Measurements from ENCODE around the gene PUS1. TPM values are rescaled to one million over a fixed set of nuclear protein-coding genes. Genes with fewer than 3 reads are reported as not detected.

The PUS1 gene
- total RNA-seq, 2 donors from 2014 or later = 23.6 TPM

GRCh38 chr12:131915823-131916222, 13.3 kb upstream of the PUS1 start:
- no peaks in the 10 kb centered on the region for H3K9me3 ChIP-seq (ENCODE audit: control insufficient read depth, low read length, poor library complexity, severe bottlenecking)
- DNase-seq = no peak
- Mint-ChIP-seq H3K36me3 (ENCODE audit: low read depth) (no peaks in the 10 kb centered on the region), H3K4me1 (no peaks in the 10 kb centered on the region), H3K27ac (no peak overlapping the region), H3K27me3 (no peaks in the 10 kb centered on the region), H3K4me3 (no peak overlapping the region)
- ATAC-seq = no peak

- no peaks in the 10 kb centered on the region for H3K9me3 ChIP-seq (ENCODE audit: control insufficient read depth, low read length, poor library complexity, severe bottlenecking)
- no peaks in the 10 kb centered on the region for H3K36me3 Mint-ChIP-seq (ENCODE audit: low read depth)
- H3K27ac Mint-ChIP-seq = no peak overlapping the region
- H3K4me1 Mint-ChIP-seq = no peaks in the 10 kb centered on the region
- ATAC-seq (no peak), DNase-seq (no peak)
- H3K4me3 Mint-ChIP-seq = no peak overlapping the region
- no peaks in the 10 kb centered on the region for H3K27me3 Mint-ChIP-seq
Observed at GRCh38 chr12:131916306-131917138, 12.6 kb upstream of the PUS1 start.

DNA sequence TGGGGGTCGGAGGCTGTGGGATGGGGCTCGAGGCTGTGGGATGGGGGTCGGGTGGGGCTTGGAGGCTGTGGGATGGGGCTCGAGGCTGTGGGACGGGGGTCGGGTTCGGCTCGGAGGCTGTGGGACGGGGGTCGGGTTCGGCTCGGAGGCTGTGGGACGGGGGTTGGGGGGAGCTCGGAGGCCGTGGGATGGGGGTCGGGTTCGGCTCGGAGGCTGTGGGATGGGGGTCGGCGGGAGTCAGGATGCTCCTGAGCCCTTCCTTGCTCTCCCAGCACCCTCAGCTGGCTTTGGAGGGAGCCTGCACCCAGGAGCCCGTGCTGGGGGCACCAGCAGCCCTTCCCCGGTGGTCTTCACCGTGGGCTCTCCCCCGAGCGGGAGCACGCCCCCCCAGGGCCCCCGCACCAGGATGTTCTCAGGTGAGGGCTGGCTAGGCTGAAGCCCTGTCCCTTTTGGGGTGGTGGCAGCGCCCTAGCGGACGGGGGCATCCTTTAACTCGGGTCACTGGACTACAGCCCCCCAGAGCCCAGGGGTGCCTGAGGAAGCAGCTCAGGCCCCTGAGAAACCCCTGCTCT, 11.9 kb upstream of the PUS1 start:
- Mint-ChIP-seq H3K36me3 (ENCODE audit: low read depth) (no peaks in the 10 kb centered on the region), H3K27ac (no peak overlapping the region), H3K27me3 (no peaks in the 10 kb centered on the region), H3K4me1 (no peaks in the 10 kb centered on the region), H3K4me3 (no peak overlapping the region)
- ATAC-seq (no peak), DNase-seq (no peak)
- no peaks in the 10 kb centered on the region for H3K9me3 ChIP-seq (ENCODE audit: control insufficient read depth, low read length, poor library complexity, severe bottlenecking)

DNA sequence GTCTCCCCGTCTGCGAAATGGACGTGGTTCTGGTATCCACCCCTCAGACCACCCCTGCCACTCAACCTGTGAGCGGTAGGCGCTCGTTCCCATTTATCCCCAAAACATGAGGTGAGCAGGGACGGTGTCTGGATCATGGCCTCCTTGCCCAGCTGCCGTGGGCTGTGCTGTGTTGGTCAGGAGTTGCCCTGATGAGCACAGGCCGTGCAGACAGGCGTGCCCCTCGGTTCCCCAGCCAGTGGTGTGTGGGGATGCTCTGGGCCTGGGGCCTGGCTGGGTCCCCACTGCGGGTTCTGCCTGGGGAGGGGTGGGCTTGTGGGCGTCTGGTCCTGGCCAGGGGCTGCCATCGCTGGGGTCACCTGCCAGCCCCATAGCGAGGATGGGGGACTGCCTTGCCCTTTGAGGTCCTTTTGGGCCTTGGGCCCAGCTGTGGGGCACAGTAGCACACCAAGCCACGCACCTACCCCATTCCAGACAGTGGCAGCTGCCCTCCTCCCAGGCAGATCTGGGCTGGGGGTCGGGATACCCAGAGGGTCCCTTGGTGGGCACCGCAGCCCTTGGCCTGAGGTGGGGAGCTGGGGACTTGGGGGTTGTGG, 11.3 kb upstream of the PUS1 start:
- H3K4me1 Mint-ChIP-seq = no peaks in the 10 kb centered on the region
- H3K27ac Mint-ChIP-seq = no peak overlapping the region
- DNase-seq (no peak), ATAC-seq (no peak)
- H3K36me3 Mint-ChIP-seq (ENCODE audit: low read depth) = no peaks in the 10 kb centered on the region
- H3K4me3 Mint-ChIP-seq = no peak overlapping the region
- H3K27me3 Mint-ChIP-seq = no peaks in the 10 kb centered on the region
- H3K9me3 ChIP-seq (ENCODE audit: control insufficient read depth, low read length, poor library complexity, severe bottlenecking) = no peaks in the 10 kb centered on the region

DNA sequence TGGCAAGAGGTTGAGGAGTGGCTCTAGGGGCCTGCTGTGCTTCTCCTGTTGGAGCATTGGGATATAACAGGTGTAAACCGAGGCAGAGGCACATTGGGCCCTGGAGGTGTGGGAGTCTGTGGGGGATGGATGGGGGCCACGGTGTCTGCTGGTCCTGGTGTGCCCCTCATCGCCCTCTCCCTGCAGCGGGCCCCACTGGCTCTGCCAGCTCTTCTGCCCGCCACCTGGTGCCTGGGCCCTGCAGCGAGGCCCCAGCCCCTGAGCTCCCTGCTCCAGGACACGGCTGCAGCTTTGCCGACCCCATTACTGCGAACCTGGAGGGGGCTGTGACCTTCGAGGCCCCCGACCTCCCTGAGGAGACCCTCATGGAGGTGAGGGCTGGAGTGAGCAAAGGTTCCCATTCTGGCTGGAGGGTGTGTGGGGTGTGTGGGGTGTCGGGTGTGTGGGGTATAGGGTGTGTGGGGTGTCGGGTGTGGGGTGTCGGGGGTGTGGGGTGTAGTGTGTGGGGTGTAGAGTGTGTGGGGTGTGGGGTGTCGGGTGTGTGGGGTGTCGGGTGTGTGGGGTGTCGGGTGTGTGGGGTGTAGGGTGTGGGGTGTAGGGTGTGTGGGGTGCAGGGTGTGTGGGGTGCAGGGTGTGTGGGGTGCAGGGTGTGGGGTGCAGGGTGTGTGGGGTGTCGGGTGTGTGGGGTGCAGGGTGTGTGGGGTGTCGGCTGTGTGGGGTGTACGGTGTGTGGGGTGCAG, 10.6 kb upstream of the PUS1 start:
- Mint-ChIP-seq H3K36me3 (ENCODE audit: low read depth) (no peaks in the 10 kb centered on the region), H3K4me3 (peak overlapping the region; percentile 19), H3K4me1 (no peaks in the 10 kb centered on the region), H3K27me3 (no peaks in the 10 kb centered on the region), H3K27ac (no peak overlapping the region)
- no peak for ATAC-seq
- DNase-seq = no peak
- no peaks in the 10 kb centered on the region for H3K9me3 ChIP-seq (ENCODE audit: control insufficient read depth, low read length, poor library complexity, severe bottlenecking)

GRCh38 chr12:131919051-131919347, 10.1 kb upstream of the PUS1 start:
- no peak overlapping the region for H3K27ac Mint-ChIP-seq
- no peaks in the 10 kb centered on the region for H3K27me3 Mint-ChIP-seq
- DNase-seq = no peak
- no peak overlapping the region for H3K4me3 Mint-ChIP-seq
- no peaks in the 10 kb centered on the region for H3K4me1 Mint-ChIP-seq
- no peaks in the 10 kb centered on the region for H3K36me3 Mint-ChIP-seq (ENCODE audit: low read depth)
- ATAC-seq = no peak
- no peaks in the 10 kb centered on the region for H3K9me3 ChIP-seq (ENCODE audit: control insufficient read depth, low read length, poor library complexity, severe bottlenecking)

- no peaks in the 10 kb centered on the region for H3K4me1 Mint-ChIP-seq
- H3K4me3 Mint-ChIP-seq = no peak overlapping the region
- H3K9me3 ChIP-seq (ENCODE audit: control insufficient read depth, low read length, poor library complexity, severe bottlenecking) = no peaks in the 10 kb centered on the region
- no peaks in the 10 kb centered on the region for H3K36me3 Mint-ChIP-seq (ENCODE audit: low read depth)
- DNase-seq (no peak), ATAC-seq (no peak)
- no peaks in the 10 kb centered on the region for H3K27me3 Mint-ChIP-seq
- H3K27ac Mint-ChIP-seq = no peak overlapping the region
Observed at GRCh38 chr12:131919366-131920156, 9.5 kb upstream of the PUS1 start.

GRCh38 chr12:131920157-131920508, 8.9 kb upstream of the PUS1 start:
- DNase-seq = no peak

DNA sequence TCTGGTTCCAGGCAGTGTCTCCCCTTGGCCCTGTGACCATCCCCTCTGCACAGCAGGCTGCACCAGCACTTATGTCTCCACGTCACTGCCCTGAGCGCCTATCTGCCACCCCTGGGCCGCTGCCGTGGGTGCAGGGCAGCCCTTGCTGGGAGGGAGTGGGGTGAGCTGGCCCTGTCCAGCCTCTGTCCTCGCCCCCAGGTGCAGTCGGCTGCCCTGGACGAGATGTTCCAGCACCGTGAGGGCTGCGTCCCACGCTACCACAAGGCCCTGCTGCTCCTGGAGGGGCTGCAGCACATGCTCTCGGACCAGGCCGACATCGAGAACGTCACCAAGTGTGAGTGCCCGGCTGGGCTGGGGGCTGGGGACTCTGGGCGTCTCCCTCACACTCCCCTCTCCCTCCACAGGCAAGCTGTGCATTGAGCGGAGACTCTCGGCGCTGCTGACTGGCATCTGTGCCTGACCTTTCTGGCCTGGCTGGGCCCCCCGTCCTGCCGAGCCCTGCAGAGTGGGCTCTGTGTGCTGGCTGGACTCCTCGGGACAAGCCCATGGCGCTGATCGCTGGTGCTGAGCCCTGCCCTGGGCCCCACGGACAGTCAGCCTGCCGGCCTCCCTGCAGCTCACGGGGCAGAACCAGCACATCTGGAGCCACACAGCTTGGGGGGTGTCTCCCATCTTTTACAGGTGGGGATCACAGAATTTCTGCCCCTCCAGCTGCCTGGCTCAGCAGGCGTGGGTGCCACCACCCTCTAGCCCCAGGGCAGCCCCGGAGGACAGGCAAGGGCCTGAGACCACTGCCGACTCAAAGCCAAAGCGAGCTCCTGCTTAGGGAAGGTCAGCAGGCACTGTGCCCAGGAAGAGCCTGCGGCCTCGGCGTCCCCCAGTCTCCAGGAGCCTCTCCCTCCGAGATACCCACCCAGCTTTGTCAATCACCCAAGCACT, 7.9 kb upstream of the PUS1 start:
- ATAC-seq (no peak), DNase-seq (no peak)
- Mint-ChIP-seq H3K4me1 (no peaks in the 10 kb centered on the region), H3K36me3 (ENCODE audit: low read depth) (no peaks in the 10 kb centered on the region), H3K4me3 (no peak overlapping the region), H3K27ac (peak overlapping the region; percentile 72), H3K27me3 (no peaks in the 10 kb centered on the region)
- no peaks in the 10 kb centered on the region for H3K9me3 ChIP-seq (ENCODE audit: control insufficient read depth, low read length, poor library complexity, severe bottlenecking)

More at GRCh38 chr12:131920157-131920508, 8.9 kb upstream of the PUS1 start:
- Mint-ChIP-seq H3K4me3 (no peak overlapping the region), H3K36me3 (ENCODE audit: low read depth) (no peaks in the 10 kb centered on the region), H3K27ac (no peak overlapping the region), H3K27me3 (no peaks in the 10 kb centered on the region), H3K4me1 (no peaks in the 10 kb centered on the region)
- ATAC-seq = no peak
- H3K9me3 ChIP-seq (ENCODE audit: control insufficient read depth, low read length, poor library complexity, severe bottlenecking) = no peaks in the 10 kb centered on the region

DNA sequence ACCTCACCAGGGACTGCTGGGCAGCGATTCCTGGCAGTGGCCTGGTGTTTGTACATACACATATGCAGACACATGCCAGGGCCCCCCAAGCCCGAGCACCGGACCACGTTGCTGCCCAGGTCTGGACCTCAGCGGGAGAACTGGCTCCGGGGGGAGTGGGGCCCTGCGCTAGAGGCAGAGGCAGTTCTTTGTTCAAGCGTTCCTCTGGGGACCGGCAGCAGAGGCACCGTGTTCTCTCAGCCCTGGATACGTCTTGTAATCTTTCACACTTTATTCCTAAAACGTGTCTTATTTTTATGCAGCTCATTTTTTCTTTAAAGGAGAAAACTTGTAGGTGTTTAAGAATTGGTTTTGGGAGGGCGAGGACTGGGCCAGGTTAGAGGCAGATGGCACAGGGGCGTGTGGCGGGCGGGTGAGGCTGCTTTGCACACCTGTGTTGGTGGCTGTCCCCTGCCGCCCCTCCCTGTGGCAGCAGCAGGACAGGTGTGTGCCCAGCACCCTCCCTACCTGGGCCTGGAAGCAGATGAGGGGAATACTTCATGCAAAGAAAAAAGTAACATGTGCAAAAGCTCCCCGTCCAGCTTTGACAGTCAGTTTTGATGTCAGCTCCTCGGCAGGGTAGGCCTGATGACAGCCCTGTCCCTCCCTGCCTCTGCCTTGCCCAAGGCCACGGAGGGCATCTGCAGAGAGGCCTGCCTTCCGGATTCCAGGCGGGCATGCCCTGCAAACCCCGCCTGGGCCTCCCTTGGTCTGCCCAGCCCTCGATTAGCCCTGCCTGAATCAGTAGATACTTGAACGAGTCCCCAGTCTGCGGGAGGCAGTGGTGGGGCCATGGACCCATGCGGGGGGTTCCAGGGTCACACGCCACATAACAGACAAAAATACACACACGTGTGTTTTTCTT, 7.0 kb upstream of the PUS1 start:
- Mint-ChIP-seq H3K4me1 (no peaks in the 10 kb centered on the region), H3K27ac (peak overlapping the region; percentile 72), H3K36me3 (ENCODE audit: low read depth) (no peaks in the 10 kb centered on the region), H3K4me3 (no peak overlapping the region), H3K27me3 (no peaks in the 10 kb centered on the region)
- H3K9me3 ChIP-seq (ENCODE audit: control insufficient read depth, low read length, poor library complexity, severe bottlenecking) = no peaks in the 10 kb centered on the region
- ATAC-seq (no peak), DNase-seq (no peak)

DNA sequence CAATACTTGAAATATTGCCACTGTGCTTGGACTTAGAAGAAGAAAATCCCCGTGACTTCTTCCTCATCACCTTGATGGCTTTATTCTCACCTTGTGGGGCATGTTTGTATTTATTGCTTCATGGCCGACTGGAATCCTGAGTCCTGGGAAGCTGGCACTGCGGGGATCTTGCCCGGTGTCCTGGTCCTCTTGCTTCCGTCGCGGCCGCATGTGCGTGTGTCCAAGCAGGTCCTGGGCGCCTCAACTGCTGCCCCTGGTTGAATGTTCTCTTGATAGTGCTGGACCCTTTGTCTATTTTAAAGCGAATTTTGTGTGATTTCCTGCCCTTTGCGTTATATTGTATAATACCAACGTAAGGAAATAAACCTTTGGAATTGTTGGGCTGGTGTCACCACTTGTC, 6.3 kb upstream of the PUS1 start:
- peaks cover 3% of the 10 kb centered on the region for H3K4me1 Mint-ChIP-seq
- no peaks in the 10 kb centered on the region for H3K27me3 Mint-ChIP-seq
- peak overlapping the region; percentile 72 for H3K27ac Mint-ChIP-seq
- DNase-seq (no peak), ATAC-seq (no peak)
- H3K9me3 ChIP-seq (ENCODE audit: control insufficient read depth, low read length, poor library complexity, severe bottlenecking) = no peaks in the 10 kb centered on the region
- no peaks in the 10 kb centered on the region for H3K36me3 Mint-ChIP-seq (ENCODE audit: low read depth)
- H3K4me3 Mint-ChIP-seq = no peak overlapping the region

Data from T-helper 17 cell (primary cell).